GM23338 (cell line): ENCODE measurements around the gene ZSCAN2. TPM values are rescaled to one million over a fixed set of nuclear protein-coding genes. Genes with fewer than 3 reads are reported as not detected.

ENCODE experiments used
- ATAC-seq: fragments of 200-7000 bp; cut with Tn5 transposase; 3 replicates; pipeline ENCODE4 v1.9.1; 2020
- DNase-seq: peaks from one replicate; pipeline ENCODE4 v3.0.0-alpha.2; 2015; ENCODE audit warnings: low spot score
- H2AFZ ChIP-seq: fragments of 200-600 bp; sonication (generic); 2 replicates; pipeline ENCODE4 v1.8.0; 2016; ENCODE audit warnings: antibody characterized with exemption, mild to moderate bottlenecking, moderate library complexity
- H3F3A ChIP-seq: fragments of 200-600 bp; sonication (generic); replicated peaks from 2 replicates; pipeline ENCODE4 v1.8.0; 2017; ENCODE audit warnings: antibody characterized with exemption, mixed run types, low read depth
- H3K27ac ChIP-seq: fragments of 200-600 bp; sonication (generic); 2 replicates; pipeline ENCODE4 v1.6.1; 2016; ENCODE audit warnings: low read depth
- H3K27me3 ChIP-seq: fragments of 200-600 bp; sonication (generic); 2 replicates; pipeline ENCODE4 v1.8.0; 2016; ENCODE audit warnings: mild to moderate bottlenecking, mixed run types, moderate library complexity; ENCODE audit not compliant: insufficient read depth
- H3K36me3 ChIP-seq: fragments of 200-600 bp; sonication (generic); 2 replicates; pipeline ENCODE4 v1.8.0; 2016; ENCODE audit warnings: mild to moderate bottlenecking; ENCODE audit not compliant: insufficient read depth
- H3K4me1 ChIP-seq: fragments of 200-600 bp; sonication (generic); 2 replicates; pipeline ENCODE4 v1.8.0; 2016; ENCODE audit warnings: mild to moderate bottlenecking, moderate library complexity; ENCODE audit not compliant: insufficient read depth
- H3K4me2 ChIP-seq: fragments of 200-600 bp; sonication (generic); 2 replicates; pipeline ENCODE4 v1.7.1; 2017; ENCODE audit warnings: mixed run types
- H3K4me3 ChIP-seq: fragments of 200-600 bp; sonication (generic); 2 replicates; pipeline ENCODE4 v1.6.1; 2016; ENCODE audit warnings: mixed run types
- H3K79me2 ChIP-seq: fragments of 200-600 bp; sonication (generic); replicated peaks from 2 replicates; pipeline ENCODE4 v1.8.0; 2017; ENCODE audit warnings: mild to moderate bottlenecking; ENCODE audit not compliant: insufficient read depth
- H3K9me2 ChIP-seq: fragments of 200-600 bp; sonication (generic); 2 replicates; pipeline ENCODE4 v1.8.0; 2017; ENCODE audit not compliant: insufficient read depth
- H4K20me1 ChIP-seq: fragments of 200-600 bp; sonication (generic); replicated peaks from 2 replicates; pipeline ENCODE4 v1.8.0; 2017; ENCODE audit warnings: mild to moderate bottlenecking; ENCODE audit not compliant: insufficient read depth
- H3K27ac Mint-ChIP-seq: 2 replicates; pipeline ENCODE4 v1.8.0; 2020; ENCODE audit warnings: inconsistent platforms, mild to moderate bottlenecking, moderate library complexity, mixed read lengths
- H3K27me3 Mint-ChIP-seq: 3 replicates; pipeline ENCODE4 v1.8.0; 2022; ENCODE audit warnings: low read depth, mild to moderate bottlenecking, moderate library complexity, mixed read lengths, inconsistent platforms; ENCODE audit not compliant: insufficient read depth, poor library complexity
- H3K36me3 Mint-ChIP-seq: 3 replicates; pipeline ENCODE4 v1.8.0; 2021; ENCODE audit warnings: low read depth, mild to moderate bottlenecking, inconsistent platforms, moderate library complexity, mixed read lengths
- H3K4me1 Mint-ChIP-seq: 3 replicates; pipeline ENCODE4 v1.8.0; 2020; ENCODE audit warnings: mild to moderate bottlenecking, inconsistent platforms, mixed read lengths
- H3K4me3 Mint-ChIP-seq: 3 replicates; pipeline ENCODE4 v1.8.0; 2021; ENCODE audit warnings: moderate library complexity, mild to moderate bottlenecking, inconsistent platforms, mixed read lengths
- H3K9me3 Mint-ChIP-seq: 3 replicates; pipeline ENCODE4 v1.8.0; 2020; ENCODE audit warnings: moderate library complexity, mild to moderate bottlenecking, inconsistent platforms, mixed read lengths
- EZH2 ChIP-seq: fragments of 200-600 bp; sonication (generic); IDR thresholded peaks from one replicate; pipeline ENCODE4 v1.8.0; 2017; ENCODE audit warnings: antibody characterized with exemption, mild to moderate bottlenecking, low read depth; ENCODE audit not compliant: unreplicated experiment
- JUNB ChIP-seq: IDR thresholded peaks from one replicate; pipeline ENCODE4 v1.6.1; 2016; ENCODE audit warnings: antibody characterized with exemption; ENCODE audit not compliant: unreplicated experiment
- NANOG ChIP-seq: IDR thresholded peaks from 2 replicates; pipeline ENCODE4 v1.6.1; 2016; ENCODE audit warnings: antibody characterized with exemption, borderline replicate concordance
- POLR2AphosphoS5 ChIP-seq: IDR thresholded peaks from 2 replicates; pipeline ENCODE4 v1.6.1; 2016; ENCODE audit warnings: antibody characterized with exemption, low read depth
- STAT1 ChIP-seq: IDR thresholded peaks from one replicate; pipeline ENCODE4 v1.6.1; 2016; ENCODE audit warnings: antibody characterized with exemption; ENCODE audit not compliant: unreplicated experiment
- ZNF114 ChIP-seq: fragments of 250-450 bp; sonication (Bioruptor Pico); IDR thresholded peaks from 2 replicates; pipeline ENCODE4 v1.5.0; 2020; ENCODE audit warnings: mild to moderate bottlenecking, moderate library complexity
- ZNF331 ChIP-seq: fragments of 250-450 bp; sonication (Bioruptor Pico); IDR thresholded peaks from 2 replicates; pipeline ENCODE4 v1.5.0; 2020; ENCODE audit warnings: low read depth, mild to moderate bottlenecking, moderate library complexity
- polyA plus RNA-seq: library from polyadenylated mRNA; unstranded; fragments of >200 nt; fragmentation: Nextera tagmentation; extraction: Ambion mirVana; gene quantifications from 2 replicates; pipeline ENCODE4 v1.2.1, GENCODE V29; 2016
- total RNA-seq: library from RNA; depleted of rRNA; stranded (reverse); fragments of >200 nt; shearing (Covaris generic); gene quantifications from 2 replicates; pipeline ENCODE4 v1.2.3, GENCODE V29; 2014
- TF ChIP-seq, protein P1 (sequence below): IDR thresholded peaks from 2 replicates; pipeline ENCODE4 v1.6.1; 2016; ENCODE audit warnings: antibody characterized with exemption
- TF ChIP-seq, protein P2 (sequence below): fragments of 250-450 bp; sonication (Bioruptor Pico); IDR thresholded peaks from 2 replicates; pipeline ENCODE4 v1.5.0; 2020; ENCODE audit warnings: mild to moderate bottlenecking, moderate library complexity
- TF ChIP-seq, protein P3 (sequence below): IDR thresholded peaks from one replicate; pipeline ENCODE4 v1.6.1; 2018; ENCODE audit warnings: antibody characterized with exemption; ENCODE audit not compliant: unreplicated experiment

The ZSCAN2 gene
- total and polyA plus RNA-seq, 2 experiments from 2014 or later, result 45.8 to 63.9 TPM

DNA sequence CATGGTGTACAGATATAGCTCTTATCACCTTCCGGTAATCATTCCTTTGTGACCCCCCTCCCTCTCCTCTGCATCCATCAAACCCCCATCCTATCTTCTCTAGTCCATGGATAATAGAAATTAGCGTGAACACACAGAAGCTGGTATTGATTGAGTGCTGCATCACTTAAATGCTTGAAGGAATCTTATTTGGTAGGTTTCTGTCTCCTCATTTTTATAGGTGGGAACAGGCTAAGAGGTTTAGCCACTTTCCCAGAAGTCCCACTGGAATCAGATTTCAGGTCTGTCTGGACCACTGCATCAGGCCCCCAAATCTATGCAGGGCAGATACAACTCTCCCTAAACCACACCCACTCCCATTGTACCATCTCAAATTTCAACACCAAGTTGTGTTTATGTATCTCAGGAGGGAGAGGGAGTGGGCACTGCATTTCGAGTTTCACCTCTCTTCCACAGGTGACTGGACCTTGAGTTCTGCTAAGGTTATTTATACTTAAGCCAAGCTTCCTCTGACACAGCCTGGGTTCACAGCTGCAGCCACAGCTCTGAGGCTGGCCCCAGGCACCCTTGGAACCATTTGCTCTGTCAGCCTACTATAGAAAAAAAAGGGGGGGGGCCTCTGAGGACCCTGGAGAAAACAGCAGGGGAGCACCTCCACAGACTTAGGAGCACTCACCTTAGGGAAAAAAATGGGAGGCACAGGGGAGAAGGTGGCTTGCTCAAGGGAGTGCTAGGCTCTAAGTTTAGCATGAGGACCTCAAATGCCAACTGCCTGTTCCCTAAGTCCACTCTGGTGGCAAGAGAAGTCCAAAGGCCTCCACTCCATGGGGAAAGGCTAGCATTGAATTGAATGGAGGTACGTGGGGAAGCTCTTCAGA is 59.3 kb downstream of the ZSCAN2 start:
- DNase-seq (no peak), ATAC-seq (no peak)
- Histone ChIP-seq H3K4me1 (peaks cover 27% of the 10 kb centered on the region), H3K36me3 (no peaks in the 10 kb centered on the region), H3K4me3 (no peak overlapping the region), H3K4me2 (0 out of 2 replicates have a peak overlapping the region, but pooled peaks have one; percentile 14), H3K27ac (no peak overlapping the region), H3K79me2 (no peaks in the 10 kb centered on the region), H3K27me3 (peaks cover 12% of the 10 kb centered on the region), H3F3A (peaks cover 19% of the 10 kb centered on the region), H3K9me2 (no peaks in the 10 kb centered on the region), H2AFZ (no peak overlapping the region), H4K20me1 (peaks cover 12% of the 10 kb centered on the region; the same call in 1 of the 2 replicates)
- Mint-ChIP-seq H3K9me3 (no peaks in the 10 kb centered on the region), H3K4me3 (no peak overlapping the region), H3K4me1 (peaks cover 28% of the 10 kb centered on the region), H3K27ac (no peak overlapping the region; the same call in 1 of the 2 replicates), H3K36me3 (peaks cover 5% of the 10 kb centered on the region; the same call in 2 of the 3 replicates), H3K27me3 (peaks cover 20% of the 10 kb centered on the region)
- TF ChIP-seq ZNF331 (CRISPR knock-in tag), result no peak
- TF ChIP-seq POLR2AphosphoS5, result 0 out of 2 replicates have a peak, but pooled peaks have one; percentile 25

DNA sequence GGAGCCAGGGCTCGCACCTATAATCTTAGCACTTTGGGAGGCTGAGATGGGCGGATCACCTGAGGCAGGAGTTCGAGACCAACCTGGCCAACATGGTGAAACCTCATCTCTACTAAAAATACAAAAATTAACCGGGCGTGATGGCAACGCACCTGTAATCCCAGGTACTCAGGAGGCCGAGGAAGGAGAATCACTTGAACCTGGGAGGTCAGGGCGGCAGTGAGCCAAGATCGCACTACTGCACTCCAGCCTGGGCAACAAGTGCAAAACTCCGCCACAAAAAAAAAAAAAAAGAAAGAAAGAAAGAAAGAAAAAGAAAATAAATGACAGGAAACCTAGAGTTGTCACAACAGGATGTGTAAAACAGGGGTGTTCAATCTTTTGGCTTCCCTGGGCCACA is 60.2 kb downstream of the ZSCAN2 start:
- no peak overlapping the region for H3K4me3 Mint-ChIP-seq
- Histone ChIP-seq H3K9me2 (no peaks in the 10 kb centered on the region), H3K4me1 (peaks cover 27% of the 10 kb centered on the region), H3F3A (peaks cover 19% of the 10 kb centered on the region), H3K79me2 (no peaks in the 10 kb centered on the region), H3K27me3 (peaks cover 12% of the 10 kb centered on the region), H3K4me3 (no peak overlapping the region), H3K4me2 (no peak overlapping the region), H3K27ac (no peak overlapping the region), H2AFZ (no peak overlapping the region), H4K20me1 (peaks cover 12% of the 10 kb centered on the region; the same call in 1 of the 2 replicates), H3K36me3 (no peaks in the 10 kb centered on the region)
- H3K27me3 Mint-ChIP-seq, result peaks cover 17% of the 10 kb centered on the region
- no peaks in the 10 kb centered on the region for H3K9me3 Mint-ChIP-seq
- ATAC-seq (no peak), DNase-seq (no peak)
- peaks cover 28% of the 10 kb centered on the region for H3K4me1 Mint-ChIP-seq
- H3K27ac Mint-ChIP-seq, result no peak overlapping the region
- H3K36me3 Mint-ChIP-seq, result peaks cover 10% of the 10 kb centered on the region
- TF ChIP-seq, protein P1, sequence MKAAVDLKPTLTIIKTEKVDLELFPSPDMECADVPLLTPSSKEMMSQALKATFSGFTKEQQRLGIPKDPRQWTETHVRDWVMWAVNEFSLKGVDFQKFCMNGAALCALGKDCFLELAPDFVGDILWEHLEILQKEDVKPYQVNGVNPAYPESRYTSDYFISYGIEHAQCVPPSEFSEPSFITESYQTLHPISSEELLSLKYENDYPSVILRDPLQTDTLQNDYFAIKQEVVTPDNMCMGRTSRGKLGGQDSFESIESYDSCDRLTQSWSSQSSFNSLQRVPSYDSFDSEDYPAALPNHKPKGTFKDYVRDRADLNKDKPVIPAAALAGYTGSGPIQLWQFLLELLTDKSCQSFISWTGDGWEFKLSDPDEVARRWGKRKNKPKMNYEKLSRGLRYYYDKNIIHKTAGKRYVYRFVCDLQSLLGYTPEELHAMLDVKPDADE, result no peak
- no peak for TF ChIP-seq NANOG
- no peak for TF ChIP-seq STAT1
- no peak for TF ChIP-seq ZNF331 (CRISPR knock-in tag)
- TF ChIP-seq, protein P2, sequence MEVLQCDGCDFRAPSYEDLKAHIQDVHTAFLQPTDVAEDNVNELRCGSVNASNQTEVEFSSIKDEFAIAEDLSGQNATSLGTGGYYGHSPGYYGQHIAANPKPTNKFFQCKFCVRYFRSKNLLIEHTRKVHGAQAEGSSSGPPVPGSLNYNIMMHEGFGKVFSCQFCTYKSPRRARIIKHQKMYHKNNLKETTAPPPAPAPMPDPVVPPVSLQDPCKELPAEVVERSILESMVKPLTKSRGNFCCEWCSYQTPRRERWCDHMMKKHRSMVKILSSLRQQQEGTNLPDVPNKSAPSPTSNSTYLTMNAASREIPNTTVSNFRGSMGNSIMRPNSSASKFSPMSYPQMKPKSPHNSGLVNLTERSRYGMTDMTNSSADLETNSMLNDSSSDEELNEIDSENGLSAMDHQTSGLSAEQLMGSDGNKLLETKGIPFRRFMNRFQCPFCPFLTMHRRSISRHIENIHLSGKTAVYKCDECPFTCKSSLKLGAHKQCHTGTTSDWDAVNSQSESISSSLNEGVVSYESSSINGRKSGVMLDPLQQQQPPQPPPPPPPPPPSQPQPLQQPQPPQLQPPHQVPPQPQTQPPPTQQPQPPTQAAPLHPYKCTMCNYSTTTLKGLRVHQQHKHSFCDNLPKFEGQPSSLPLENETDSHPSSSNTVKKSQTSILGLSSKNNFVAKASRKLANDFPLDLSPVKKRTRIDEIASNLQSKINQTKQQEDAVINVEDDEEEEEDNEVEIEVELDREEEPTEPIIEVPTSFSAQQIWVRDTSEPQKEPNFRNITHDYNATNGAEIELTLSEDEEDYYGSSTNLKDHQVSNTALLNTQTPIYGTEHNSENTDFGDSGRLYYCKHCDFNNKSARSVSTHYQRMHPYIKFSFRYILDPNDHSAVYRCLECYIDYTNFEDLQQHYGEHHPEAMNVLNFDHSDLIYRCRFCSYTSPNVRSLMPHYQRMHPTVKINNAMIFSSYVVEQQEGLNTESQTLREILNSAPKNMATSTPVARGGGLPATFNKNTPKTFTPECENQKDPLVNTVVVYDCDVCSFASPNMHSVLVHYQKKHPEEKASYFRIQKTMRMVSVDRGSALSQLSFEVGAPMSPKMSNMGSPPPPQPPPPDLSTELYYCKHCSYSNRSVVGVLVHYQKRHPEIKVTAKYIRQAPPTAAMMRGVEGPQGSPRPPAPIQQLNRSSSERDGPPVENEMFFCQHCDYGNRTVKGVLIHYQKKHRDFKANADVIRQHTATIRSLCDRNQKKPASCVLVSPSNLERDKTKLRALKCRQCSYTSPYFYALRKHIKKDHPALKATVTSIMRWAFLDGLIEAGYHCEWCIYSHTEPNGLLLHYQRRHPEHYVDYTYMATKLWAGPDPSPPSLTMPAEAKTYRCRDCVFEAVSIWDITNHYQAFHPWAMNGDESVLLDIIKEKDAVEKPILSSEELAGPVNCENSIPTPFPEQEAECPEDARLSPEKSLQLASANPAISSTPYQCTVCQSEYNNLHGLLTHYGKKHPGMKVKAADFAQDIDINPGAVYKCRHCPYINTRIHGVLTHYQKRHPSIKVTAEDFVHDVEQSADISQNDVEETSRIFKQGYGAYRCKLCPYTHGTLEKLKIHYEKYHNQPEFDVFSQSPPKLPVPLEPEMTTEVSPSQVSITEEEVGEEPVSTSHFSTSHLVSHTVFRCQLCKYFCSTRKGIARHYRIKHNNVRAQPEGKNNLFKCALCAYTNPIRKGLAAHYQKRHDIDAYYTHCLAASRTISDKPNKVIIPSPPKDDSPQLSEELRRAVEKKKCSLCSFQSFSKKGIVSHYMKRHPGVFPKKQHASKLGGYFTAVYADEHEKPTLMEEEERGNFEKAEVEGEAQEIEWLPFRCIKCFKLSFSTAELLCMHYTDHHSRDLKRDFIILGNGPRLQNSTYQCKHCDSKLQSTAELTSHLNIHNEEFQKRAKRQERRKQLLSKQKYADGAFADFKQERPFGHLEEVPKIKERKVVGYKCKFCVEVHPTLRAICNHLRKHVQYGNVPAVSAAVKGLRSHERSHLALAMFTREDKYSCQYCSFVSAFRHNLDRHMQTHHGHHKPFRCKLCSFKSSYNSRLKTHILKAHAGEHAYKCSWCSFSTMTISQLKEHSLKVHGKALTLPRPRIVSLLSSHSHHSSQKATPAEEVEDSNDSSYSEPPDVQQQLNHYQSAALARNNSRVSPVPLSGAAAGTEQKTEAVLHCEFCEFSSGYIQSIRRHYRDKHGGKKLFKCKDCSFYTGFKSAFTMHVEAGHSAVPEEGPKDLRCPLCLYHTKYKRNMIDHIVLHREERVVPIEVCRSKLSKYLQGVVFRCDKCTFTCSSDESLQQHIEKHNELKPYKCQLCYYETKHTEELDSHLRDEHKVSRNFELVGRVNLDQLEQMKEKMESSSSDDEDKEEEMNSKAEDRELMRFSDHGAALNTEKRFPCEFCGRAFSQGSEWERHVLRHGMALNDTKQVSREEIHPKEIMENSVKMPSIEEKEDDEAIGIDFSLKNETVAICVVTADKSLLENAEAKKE (CRISPR knock-in tag), result no peak
- no peak for TF ChIP-seq ZNF114 (CRISPR knock-in tag)
- no peak for TF ChIP-seq EZH2
- TF ChIP-seq, protein P3, sequence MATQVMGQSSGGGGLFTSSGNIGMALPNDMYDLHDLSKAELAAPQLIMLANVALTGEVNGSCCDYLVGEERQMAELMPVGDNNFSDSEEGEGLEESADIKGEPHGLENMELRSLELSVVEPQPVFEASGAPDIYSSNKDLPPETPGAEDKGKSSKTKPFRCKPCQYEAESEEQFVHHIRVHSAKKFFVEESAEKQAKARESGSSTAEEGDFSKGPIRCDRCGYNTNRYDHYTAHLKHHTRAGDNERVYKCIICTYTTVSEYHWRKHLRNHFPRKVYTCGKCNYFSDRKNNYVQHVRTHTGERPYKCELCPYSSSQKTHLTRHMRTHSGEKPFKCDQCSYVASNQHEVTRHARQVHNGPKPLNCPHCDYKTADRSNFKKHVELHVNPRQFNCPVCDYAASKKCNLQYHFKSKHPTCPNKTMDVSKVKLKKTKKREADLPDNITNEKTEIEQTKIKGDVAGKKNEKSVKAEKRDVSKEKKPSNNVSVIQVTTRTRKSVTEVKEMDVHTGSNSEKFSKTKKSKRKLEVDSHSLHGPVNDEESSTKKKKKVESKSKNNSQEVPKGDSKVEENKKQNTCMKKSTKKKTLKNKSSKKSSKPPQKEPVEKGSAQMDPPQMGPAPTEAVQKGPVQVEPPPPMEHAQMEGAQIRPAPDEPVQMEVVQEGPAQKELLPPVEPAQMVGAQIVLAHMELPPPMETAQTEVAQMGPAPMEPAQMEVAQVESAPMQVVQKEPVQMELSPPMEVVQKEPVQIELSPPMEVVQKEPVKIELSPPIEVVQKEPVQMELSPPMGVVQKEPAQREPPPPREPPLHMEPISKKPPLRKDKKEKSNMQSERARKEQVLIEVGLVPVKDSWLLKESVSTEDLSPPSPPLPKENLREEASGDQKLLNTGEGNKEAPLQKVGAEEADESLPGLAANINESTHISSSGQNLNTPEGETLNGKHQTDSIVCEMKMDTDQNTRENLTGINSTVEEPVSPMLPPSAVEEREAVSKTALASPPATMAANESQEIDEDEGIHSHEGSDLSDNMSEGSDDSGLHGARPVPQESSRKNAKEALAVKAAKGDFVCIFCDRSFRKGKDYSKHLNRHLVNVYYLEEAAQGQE, result no peak
- no peak for TF ChIP-seq JUNB
